DOHH2 (cell line): ENCODE data around the gene CD2AP.

Source experiments
- H3F3A ChIP-seq: fragments of 200-600 bp; sonication (generic), shearing (Covaris generic); 2 replicates; pipeline ENCODE4 v1.6.0; 2016; ENCODE audit warnings: antibody characterized with exemption, mild to moderate bottlenecking; ENCODE audit not compliant: control insufficient read depth, insufficient read depth
- H3K27ac ChIP-seq: fragments of 200-600 bp; sonication (generic); 2 replicates; pipeline ENCODE4 v1.5.1; 2014; ENCODE audit warnings: low read depth, mild to moderate bottlenecking, low read length, moderate library complexity
- H3K27me3 ChIP-seq: fragments of 200-600 bp; sonication (generic); 2 replicates; pipeline ENCODE4 v1.6.1; 2014; ENCODE audit warnings: mild to moderate bottlenecking, low read length, mixed read lengths; ENCODE audit not compliant: control insufficient read depth
- H3K36me3 ChIP-seq: fragments of 200-600 bp; sonication (generic); 2 replicates; pipeline ENCODE4 v1.6.1; 2014; ENCODE audit warnings: mild to moderate bottlenecking, low read length, moderate library complexity, mixed read lengths; ENCODE audit not compliant: control insufficient read depth
- H3K4me1 ChIP-seq: fragments of 200-600 bp; sonication (generic); 2 replicates; pipeline ENCODE4 v1.6.1; 2014; ENCODE audit warnings: mild to moderate bottlenecking, low read length, mixed read lengths; ENCODE audit not compliant: control insufficient read depth
- H3K4me2 ChIP-seq: fragments of 200-600 bp; sonication (generic); 2 replicates; pipeline ENCODE4 v1.6.0; 2014; ENCODE audit warnings: mild to moderate bottlenecking, low read length, moderate library complexity
- H3K4me3 ChIP-seq: fragments of 200-600 bp; sonication (generic); 2 replicates; pipeline ENCODE4 v1.5.1; 2014; ENCODE audit warnings: mild to moderate bottlenecking, low read length, mixed read lengths
- H3K79me2 ChIP-seq: fragments of 200-600 bp; sonication (generic); 2 replicates; pipeline ENCODE4 v1.6.1; 2014; ENCODE audit warnings: mild to moderate bottlenecking, low read length, mixed read lengths; ENCODE audit not compliant: control insufficient read depth
- H3K9me2 ChIP-seq: fragments of 200-600 bp; sonication (generic); replicated peaks from 2 replicates; pipeline ENCODE4 v1.6.1; 2014; ENCODE audit warnings: mild to moderate bottlenecking, low read length, mixed read lengths; ENCODE audit not compliant: control insufficient read depth
- H3K9me3 ChIP-seq: fragments of 200-600 bp; sonication (generic); 2 replicates; pipeline ENCODE4 v1.6.1; 2014; ENCODE audit warnings: antibody characterized with exemption, low read length, mixed read lengths; ENCODE audit not compliant: control insufficient read depth, insufficient read depth
- H4K20me1 ChIP-seq: fragments of 200-600 bp; sonication (generic); 2 replicates; pipeline ENCODE4 v1.6.0; 2014; ENCODE audit warnings: low read depth, mild to moderate bottlenecking, antibody characterized with exemption, low read length, moderate library complexity; ENCODE audit not compliant: control insufficient read depth, insufficient read depth
- EZH2phosphoT487 ChIP-seq: fragments of 200-600 bp; sonication (generic); IDR thresholded peaks from 2 replicates; pipeline ENCODE4 v1.6.1; 2017; ENCODE audit warnings: borderline replicate concordance, mild to moderate bottlenecking, antibody characterized with exemption, low read length, moderate library complexity, mixed read lengths
- TF ChIP-seq, protein P1 (sequence below): fragments of 200-600 bp; sonication (generic); IDR thresholded peaks from one replicate; pipeline ENCODE4 v1.5.1; 2014; ENCODE audit warnings: antibody characterized with exemption, mild to moderate bottlenecking, low read depth, low read length; ENCODE audit not compliant: poor library complexity, severe bottlenecking

CD2AP gene

DNA sequence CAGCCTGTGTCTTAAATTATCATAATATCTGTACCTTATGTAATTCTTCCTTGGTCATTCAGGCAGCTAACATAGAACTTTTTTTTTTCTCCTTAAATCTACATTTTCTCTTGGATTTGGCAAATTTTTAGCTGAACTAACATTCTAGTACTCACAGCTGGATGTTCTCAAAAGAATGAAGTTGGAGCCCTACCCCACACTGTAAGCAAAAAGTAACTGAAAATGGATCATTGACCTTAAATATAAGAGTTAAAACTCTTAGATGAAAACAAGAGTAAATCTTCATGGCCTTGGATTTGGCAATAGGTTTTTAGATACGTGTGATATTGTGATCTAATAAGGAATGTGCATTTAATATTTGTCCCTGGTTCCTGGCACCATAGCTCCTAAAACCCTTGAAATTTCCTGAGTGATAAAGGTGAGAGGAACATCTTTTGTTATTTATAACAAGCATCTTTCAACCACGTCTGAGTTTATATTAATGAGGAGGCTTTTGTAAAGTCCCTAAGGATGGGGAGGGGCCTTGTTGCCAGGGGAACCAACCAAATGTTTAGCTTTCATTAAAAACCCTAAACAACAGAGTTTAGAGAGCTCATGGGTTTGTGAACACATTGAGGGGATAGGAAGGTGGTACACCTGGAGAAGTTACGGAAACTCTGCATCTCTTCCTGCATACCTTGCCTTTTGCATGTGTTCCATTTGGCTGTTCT lies 114.7 kb downstream of the CD2AP start:
- Histone ChIP-seq H3K4me1 (peaks cover 20% of the 10 kb centered on the region), H3K9me3 (no peaks in the 10 kb centered on the region), H3K4me2 (peak overlapping the region; percentile 19), H3F3A (no peaks in the 10 kb centered on the region), H3K4me3 (no peak overlapping the region), H3K9me2 (no peaks in the 10 kb centered on the region), H3K27me3 (no peaks in the 10 kb centered on the region), H3K79me2 (no peaks in the 10 kb centered on the region), H3K36me3 (peaks cover 75% of the 10 kb centered on the region), H4K20me1 (no peaks in the 10 kb centered on the region), H3K27ac (no peak overlapping the region)
- TF ChIP-seq, protein P1, sequence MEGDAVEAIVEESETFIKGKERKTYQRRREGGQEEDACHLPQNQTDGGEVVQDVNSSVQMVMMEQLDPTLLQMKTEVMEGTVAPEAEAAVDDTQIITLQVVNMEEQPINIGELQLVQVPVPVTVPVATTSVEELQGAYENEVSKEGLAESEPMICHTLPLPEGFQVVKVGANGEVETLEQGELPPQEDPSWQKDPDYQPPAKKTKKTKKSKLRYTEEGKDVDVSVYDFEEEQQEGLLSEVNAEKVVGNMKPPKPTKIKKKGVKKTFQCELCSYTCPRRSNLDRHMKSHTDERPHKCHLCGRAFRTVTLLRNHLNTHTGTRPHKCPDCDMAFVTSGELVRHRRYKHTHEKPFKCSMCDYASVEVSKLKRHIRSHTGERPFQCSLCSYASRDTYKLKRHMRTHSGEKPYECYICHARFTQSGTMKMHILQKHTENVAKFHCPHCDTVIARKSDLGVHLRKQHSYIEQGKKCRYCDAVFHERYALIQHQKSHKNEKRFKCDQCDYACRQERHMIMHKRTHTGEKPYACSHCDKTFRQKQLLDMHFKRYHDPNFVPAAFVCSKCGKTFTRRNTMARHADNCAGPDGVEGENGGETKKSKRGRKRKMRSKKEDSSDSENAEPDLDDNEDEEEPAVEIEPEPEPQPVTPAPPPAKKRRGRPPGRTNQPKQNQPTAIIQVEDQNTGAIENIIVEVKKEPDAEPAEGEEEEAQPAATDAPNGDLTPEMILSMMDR: no peak
- TF ChIP-seq EZH2phosphoT487: no peak

DNA sequence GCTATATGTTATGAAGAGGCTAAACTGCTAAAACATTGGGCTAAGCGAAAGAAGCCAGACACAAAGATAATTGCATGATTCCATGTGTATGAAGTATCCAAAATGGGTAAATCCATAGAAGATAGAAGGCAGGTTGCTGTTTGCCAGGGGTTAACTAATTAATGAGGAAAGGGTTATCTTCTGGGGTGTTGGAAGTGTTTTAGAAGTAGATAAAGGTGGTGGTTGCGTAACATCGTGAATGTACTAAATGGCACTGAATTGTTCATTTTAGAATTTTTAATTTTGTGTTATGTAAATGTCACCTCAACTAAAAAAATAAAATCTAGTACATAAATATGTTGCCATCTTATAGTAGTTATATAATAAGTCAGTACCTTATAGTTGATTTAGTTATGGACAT lies 116.4 kb downstream of the CD2AP start:
- Histone ChIP-seq H3K79me2 (no peaks in the 10 kb centered on the region), H3K4me3 (no peak overlapping the region), H3K9me3 (no peaks in the 10 kb centered on the region), H3K4me1 (peaks cover 20% of the 10 kb centered on the region), H3K4me2 (no peak overlapping the region), H4K20me1 (no peaks in the 10 kb centered on the region), H3K27ac (no peak overlapping the region), H3K27me3 (no peaks in the 10 kb centered on the region), H3K36me3 (peaks cover 70% of the 10 kb centered on the region), H3F3A (no peaks in the 10 kb centered on the region), H3K9me2 (no peaks in the 10 kb centered on the region)
- TF ChIP-seq EZH2phosphoT487: no peak
- TF ChIP-seq, protein P1: no peak

GRCh38 chr6:47595785-47596184 lies 118.2 kb downstream of the CD2AP start:
- Histone ChIP-seq H3K9me2 (no peaks in the 10 kb centered on the region), H3K4me2 (no peak overlapping the region), H3F3A (no peaks in the 10 kb centered on the region), H3K4me3 (no peak overlapping the region), H3K36me3 (peaks cover 72% of the 10 kb centered on the region), H3K9me3 (no peaks in the 10 kb centered on the region), H4K20me1 (no peaks in the 10 kb centered on the region), H3K4me1 (peaks cover 20% of the 10 kb centered on the region), H3K27ac (no peak overlapping the region), H3K27me3 (no peaks in the 10 kb centered on the region), H3K79me2 (no peaks in the 10 kb centered on the region)
- TF ChIP-seq, protein P1: no peak
- no peak for TF ChIP-seq EZH2phosphoT487
